NOMO-1 (cell line): ENCODE data around the gene ATP8A2.

ENCODE experiments used
- DNase-seq, 2 experiments: peaks; one replicate each; lab custom pipeline; 2025; ENCODE audit not compliant: unreplicated experiment in 2 of 2; lab: John Stamatoyannopoulos, UW

The ATP8A2 gene

GRCh38 chr13:26019881-26020870 lies 648.4 kb downstream of the ATP8A2 start:
- DNase-seq: no peak

GRCh38 chr13:26020891-26021290 lies 649.1 kb downstream of the ATP8A2 start:
- no peak for DNase-seq

- DNase-seq: no peak
Observed at GRCh38 chr13:26021516-26021915, 649.7 kb downstream of the ATP8A2 start.

GRCh38 chr13:26021956-26022355 lies 650.2 kb downstream of the ATP8A2 start:
- no peak for DNase-seq

- no peak for DNase-seq
Observed at GRCh38 chr13:26022538-26023292, 650.9 kb downstream of the ATP8A2 start.

- DNase-seq: peak in 1 of 2 experiments; percentile 6
Observed at GRCh38 chr13:26024558-26024957, 652.8 kb downstream of the ATP8A2 start.

- no peak for DNase-seq
Observed at GRCh38 chr13:26025196-26025595, 653.4 kb downstream of the ATP8A2 start.

GRCh38 chr13:26025771-26026170 lies 654.0 kb downstream of the ATP8A2 start:
- no peak for DNase-seq

- no peak for DNase-seq
Observed at GRCh38 chr13:26026211-26026610, 654.4 kb downstream of the ATP8A2 start.

- no peak for DNase-seq
Observed at GRCh38 chr13:26029581-26030136, 657.9 kb downstream of the ATP8A2 start.

- DNase-seq: no peak
Observed at GRCh38 chr13:26030331-26030730, 658.6 kb downstream of the ATP8A2 start.

GRCh38 chr13:26034018-26034417 lies 662.2 kb downstream of the ATP8A2 start:
- DNase-seq: no peak

- DNase-seq: no peak
Observed at GRCh38 chr13:26036383-26036782, 664.6 kb downstream of the ATP8A2 start.

GRCh38 chr13:26037302-26037701 lies 665.5 kb downstream of the ATP8A2 start:
- DNase-seq: peak in 1 of 2 experiments; percentile 5

GRCh38 chr13:26038931-26039475 lies 667.2 kb downstream of the ATP8A2 start:
- no peak for DNase-seq

- no peak for DNase-seq
Observed at GRCh38 chr13:26041444-26041843, 669.7 kb downstream of the ATP8A2 start.

- DNase-seq: no peak
Observed at GRCh38 chr13:26042785-26043184, 671.0 kb downstream of the ATP8A2 start.

- no peak for DNase-seq
Observed at GRCh38 chr13:26045142-26045541, 673.4 kb downstream of the ATP8A2 start.

GRCh38 chr13:26046639-26047038 lies 674.9 kb downstream of the ATP8A2 start:
- DNase-seq: no peak

- no peak for DNase-seq
Observed at GRCh38 chr13:26047040-26047439, 675.3 kb downstream of the ATP8A2 start.

GRCh38 chr13:26048741-26049140 lies 677.0 kb downstream of the ATP8A2 start:
- DNase-seq: no peak
